GM12878 (cell line): ENCODE results near the gene RARB. TPM values are rescaled to one million over a fixed set of nuclear protein-coding genes. Genes with fewer than 3 reads are reported as not detected.

Experiments used
- ATAC-seq: fragments of 200-7000 bp; cut with Tn5 transposase; 3 replicates; pipeline ENCODE4 v1.9.1; 2020; ENCODE audit warnings: mild to moderate bottlenecking, moderate library complexity
- BruUV-seq: library from RNA; stranded (reverse); fragments of 400-500 nt; replicated peaks from 2 replicates; lab custom pipeline; 2021; lab: Mats Ljungman, UMichigan
- CTCF ChIA-PET: fragments of 300-600 bp; sonication (Branson Sonifier 250); formaldehyde crosslinking; extraction: SDS; loops from one replicate; lab custom pipeline; 2021; ENCODE audit warnings: inconsistent platforms; lab: Yijun Ruan, JAX
- POLR2A ChIA-PET: fragments of 350-600 bp; formaldehyde crosslinking; extraction: SDS; loops from one replicate; lab custom pipeline; 2021; ENCODE audit warnings: inconsistent platforms; lab: Charles Lee
- RAD21 ChIA-PET: fragments of 300-600 bp; sonication (Branson Sonifier 250); formaldehyde crosslinking; loops from one replicate; lab custom pipeline; 2023; ENCODE audit warnings: antibody characterized with exemption; ENCODE audit not compliant: unreplicated experiment; lab: Charles Lee
- SMC1A ChIA-PET: fragments of 300-600 bp; sonication (Branson Sonifier 250); formaldehyde crosslinking; loops from one replicate; lab custom pipeline; 2023; ENCODE audit not compliant: unreplicated experiment, uncharacterized antibody; lab: Charles Lee
- DNase-seq: peaks from one replicate; pipeline ENCODE4 v3.0.0-alpha.2; 2011; ENCODE audit warnings: low read depth, low spot score
- FAIRE-seq: peaks from 3 replicates; lab custom pipeline; 2011; peaks lifted over from hg19 to GRCh38; lab: Jason Lieb, UNC
- H2AFZ ChIP-seq: 2 replicates; pipeline ENCODE4 v1.6.0; 2011; ENCODE audit warnings: low read depth, low read length, control low read depth; ENCODE audit not compliant: control insufficient read depth
- H3K27ac ChIP-seq: 2 replicates; pipeline ENCODE4 v1.5.1; 2011; ENCODE audit warnings: control low read depth; ENCODE audit not compliant: control insufficient read depth, insufficient read depth
- H3K27me3 ChIP-seq, 2 experiments: replicated peaks in 1 of 2; 2 replicates each; pipeline versions ENCODE4 v1.6.0 to v1.6.1; 2011; ENCODE audit warnings: low read length in 1 of 2; ENCODE audit not compliant: control insufficient read depth in 2 of 2, insufficient read depth in 2 of 2
- H3K36me3 ChIP-seq, 2 experiments: 2 replicates each; pipeline ENCODE4 v1.5.1; 2011; ENCODE audit warnings: low read length in 1 of 2; ENCODE audit not compliant: control insufficient read depth in 2 of 2, insufficient read depth in 2 of 2
- H3K4me1 ChIP-seq: 2 replicates; pipeline ENCODE4 v1.6.1; 2011; ENCODE audit warnings: mild to moderate bottlenecking, low read length, moderate library complexity, mixed read lengths; ENCODE audit not compliant: control insufficient read depth, insufficient read depth
- H3K4me2 ChIP-seq: 2 replicates; pipeline ENCODE4 v1.6.0; 2011; ENCODE audit warnings: control low read depth; ENCODE audit not compliant: control insufficient read depth, insufficient read depth
- H3K4me3 ChIP-seq: fragments of 200-600 bp; sonication (generic); 2 replicates; pipeline ENCODE4 v1.5.1; 2016
- H3K79me2 ChIP-seq: 2 replicates; pipeline ENCODE4 v1.6.0; 2011; ENCODE audit warnings: low read length; ENCODE audit not compliant: control insufficient read depth, insufficient read depth
- H3K9ac ChIP-seq: 2 replicates; pipeline ENCODE4 v1.8.0; 2011; ENCODE audit warnings: low read length, control low read depth, mixed read lengths; ENCODE audit not compliant: control insufficient read depth, insufficient read depth
- H3K9me3 ChIP-seq: replicated peaks from 3 replicates; pipeline ENCODE4 v1.5.1; 2011; ENCODE audit warnings: mild to moderate bottlenecking, low read length; ENCODE audit not compliant: control insufficient read depth, insufficient read depth
- H4K20me1 ChIP-seq: 2 replicates; pipeline ENCODE4 v1.6.0; 2011; ENCODE audit not compliant: control insufficient read depth, insufficient read depth
- BCLAF1 ChIP-seq: fragments of 450-650 bp; IDR thresholded peaks from 2 replicates; pipeline ENCODE4 v1.6.1; 2017; ENCODE audit warnings: antibody characterized with exemption, mild to moderate bottlenecking, moderate library complexity
- BHLHE40 ChIP-seq, 2 experiments: fragments of 450-650 bp in 1 of 2; IDR thresholded peaks; 2 replicates each; pipeline ENCODE4 v1.6.1; 2011 to 2017; ENCODE audit warnings: low read depth in 2 of 2, borderline replicate concordance in 1 of 2, improper control_type of control experiment in 1 of 2, low read length in 1 of 2, mild to moderate bottlenecking in 1 of 2
- CTCF ChIP-seq, 3 experiments: IDR thresholded peaks in 2 of 3; conservative IDR thresholded peaks in 1 of 3; 2 replicates each; pipeline ENCODE4 v1.5.1; 2011; ENCODE audit warnings: low read depth in 3 of 3, low read length in 3 of 3, mild to moderate bottlenecking in 3 of 3, control low read depth in 2 of 3, moderate library complexity in 2 of 3, inconsistent platforms in 1 of 3, mixed read lengths in 1 of 3; ENCODE audit not compliant: control insufficient read depth in 2 of 3, insufficient read depth in 1 of 3; ENCODE audit errors: extremely low read depth in 1 of 3
- E4F1 ChIP-seq: fragments of 450-650 bp; IDR thresholded peaks from 2 replicates; pipeline ENCODE4 v1.6.1; 2018; ENCODE audit warnings: borderline replicate concordance, mild to moderate bottlenecking; ENCODE audit not compliant: partially characterized antibody
- EGR1 ChIP-seq, 2 experiments: IDR thresholded peaks; 1 replicate in 1 of 2; 2 replicates in 1 of 2; pipeline ENCODE4 v1.6.1; 2011 to 2012; ENCODE audit warnings: low read depth in 2 of 2, low read length in 2 of 2, borderline replicate concordance in 1 of 2, mild to moderate bottlenecking in 1 of 2, moderate library complexity in 1 of 2
- GATAD2B ChIP-seq: fragments of 450-650 bp; conservative IDR thresholded peaks from 2 replicates; pipeline ENCODE4 v1.6.1; 2017; ENCODE audit warnings: low read depth, mild to moderate bottlenecking, moderate library complexity
- JUND ChIP-seq: IDR thresholded peaks from 2 replicates; pipeline ENCODE4 v1.6.1; 2012; ENCODE audit warnings: low read depth, mild to moderate bottlenecking, low read length, improper control_type of control experiment, moderate library complexity
- KLF5 ChIP-seq: fragments of 450-650 bp; IDR thresholded peaks from 2 replicates; pipeline ENCODE4 v1.6.1; 2014; ENCODE audit warnings: mild to moderate bottlenecking; ENCODE audit not compliant: partially characterized antibody
- PRDM15 ChIP-seq: fragments of 450-650 bp; formaldehyde crosslinking; IDR thresholded peaks from 2 replicates; pipeline ENCODE4 v1.4.0; 2020; ENCODE audit warnings: mild to moderate bottlenecking, moderate library complexity
- RBBP5 ChIP-seq: fragments of 200-600 bp; sonication (generic); conservative IDR thresholded peaks from 2 replicates; pipeline ENCODE4 v1.6.1; 2016
- SUPT20H ChIP-seq: IDR thresholded peaks from 2 replicates; pipeline ENCODE4 v1.6.1; 2011; ENCODE audit warnings: low read depth, mild to moderate bottlenecking, low read length, moderate library complexity, borderline replicate concordance; ENCODE audit not compliant: control insufficient read depth
- TARDBP ChIP-seq: IDR thresholded peaks from 2 replicates; pipeline ENCODE4 v1.6.1; 2016; ENCODE audit warnings: borderline replicate concordance
- WGBS: methylation state at CpG from one replicate; pipeline ENCODE4 v1.1.6; 2016; ENCODE audit warnings: low lambda C conversion rate; ENCODE audit not compliant: insufficient replicate concordance, insufficient coverage; ENCODE audit errors: missing lambda C conversion rate; 5-methylcytosine and 5-hydroxymethylcytosine counted together
- in situ Hi-C: fragments of 300-500 bp; cut with MboI; formaldehyde crosslinking; loops from 9 replicates; pipeline ENCODE4 v1.14.3; 2018; ENCODE audit warnings: mixed read lengths
- intact Hi-C: fragments of 100-400 bp; cut with micrococcal nuclease; formaldehyde crosslinking; loops from one replicate; pipeline ENCODE4 v1.14.2; 2022; ENCODE audit not compliant: unreplicated experiment
- polyA plus RNA-seq, 11 experiments: library from polyadenylated mRNA; depleted of rRNA in 4 of 11; unstranded in 6 of 11; stranded (reverse) in 5 of 11; fragments of >200 nt; fragmentation: Nextera tagmentation in 4 of 11; fragmentation: Illumina TruSeq in 1 of 11; extraction: Ambion mirVana in 4 of 11; extraction: Trizol in 1 of 11; gene quantifications; 1 replicate in 1 of 11; 2 replicates in 10 of 11; pipeline versions ENCODE4 v1.2.1 to v1.2.3, GENCODE V29; 2011 to 2016; ENCODE audit warnings: inconsistent platforms in 2 of 11, missing spikeins in 2 of 11, low read depth in 1 of 11
- total RNA-seq, 4 experiments: library from RNA; depleted of rRNA in 3 of 4; stranded (reverse); fragments of >200 nt in 3 of 4; fragmentation: Illumina TruSeq in 1 of 4; extraction: Trizol in 1 of 4; gene quantifications; 2 replicates each; pipeline versions ENCODE4 v1.2.1 to v1.2.3, GENCODE V29; 2013 to 2021

Gene RARB
- total and polyA plus RNA-seq, 10 of the 15 experiments (the other 5 are each of a cell fraction or from before 2014, with no cell fraction given), result 0.05 to 0.06 TPM; not detected in 8

- H3K36me3 ChIP-seq, result no peaks in the 10 kb centered on the region
- WGBS, result 14% methylated on average over 4 of the region's 4 CpGs
- SMC1A ChIA-PET, result interaction anchor here (1.0 kb wide), 1 partner anchor 9 kb away, joined by 3 read pairs; no protein-coding TSS in a partner anchor
- H3K27me3 ChIP-seq, result no peaks in the 10 kb centered on the region; a peak in 1 of 4 replicates
- in situ Hi-C loops (no loop called here), intact Hi-C loops (no loop called here)
- no peak overlapping the region for H3K9ac ChIP-seq
- CTCF ChIA-PET, result no interaction called here
- FAIRE-seq (no peak), DNase-seq (no peak), ATAC-seq (no peak)
- H3K4me1 ChIP-seq, result no peaks in the 10 kb centered on the region
- H4K20me1 ChIP-seq, result no peaks in the 10 kb centered on the region; the same call in 1 of the 2 replicates
- no peaks in the 10 kb centered on the region for H3K9me3 ChIP-seq
- no peak overlapping the region for H3K4me2 ChIP-seq
- H3K4me3 ChIP-seq, result no peak overlapping the region
- H2AFZ ChIP-seq, result no peak overlapping the region
- RAD21 ChIA-PET, result no interaction called here
- H3K27ac ChIP-seq, result no peak overlapping the region
- POLR2A ChIA-PET, result no interaction called here
- no peaks in the 10 kb centered on the region for H3K79me2 ChIP-seq
- no TSS peak for BruUV-seq
- TF ChIP-seq JUND (no peak), PRDM15 (CRISPR knock-in tag) (no peak), CTCF (IDR thresholded peaks at IDR 0.05 in 2 of 3, conservative IDR thresholded peaks at IDR 0.05 in 1 of 3; ENCODE audit: control insufficient read depth in 2 of 3, extremely low read depth in 1 of 3, insufficient read depth in 1 of 3, low read depth in 3 of 3, low read length in 3 of 3) (no peak), GATAD2B (no peak), EGR1 (IDR thresholded peaks at IDR 0.05; ENCODE audit: borderline replicate concordance in 1 of 2, low read depth in 2 of 2, low read length in 2 of 2) (no peak), E4F1 (no peak), KLF5 (no peak), TARDBP (no peak), SUPT20H (no peak), RBBP5 (no peak), BCLAF1 (no peak), BHLHE40 (IDR thresholded peaks at IDR 0.05; ENCODE audit: borderline replicate concordance in 1 of 2, low read depth in 2 of 2, low read length in 1 of 2) (no peak)
Measured at GRCh38 chr3:25564075-25564474, 136.0 kb downstream of the RARB start.
